Mesenchymal stem cell (in vitro differentiated cells and primary cell): Measurements from ENCODE around the gene NCEH1. TPM values are rescaled to one million over a fixed set of nuclear protein-coding genes. Genes with fewer than 3 reads are reported as not detected.

Source experiments
- DNase-seq: peaks from one replicate; pipeline ENCODE4 v3.0.0-alpha.2; 2013
- H2AFZ ChIP-seq: one replicate; pipeline ENCODE4 v1.6.1; 2013; ENCODE audit warnings: low read depth, mild to moderate bottlenecking, control low read depth, inconsistent platforms, low read length, moderate library complexity
- H2AK5ac ChIP-seq: 2 replicates; pipeline ENCODE4 v1.6.1; 2013; ENCODE audit warnings: low read length, moderate library complexity, mild to moderate bottlenecking, inconsistent platforms; ENCODE audit not compliant: severe bottlenecking
- H2BK120ac ChIP-seq: one replicate; pipeline ENCODE4 v1.6.1; 2013; ENCODE audit warnings: low read depth, mild to moderate bottlenecking, inconsistent platforms, low read length, moderate library complexity
- H2BK12ac ChIP-seq, 2 experiments: one replicate each; pipeline ENCODE4 v1.6.1; 2013; ENCODE audit warnings: inconsistent platforms in 2 of 2, low read length in 2 of 2, mild to moderate bottlenecking in 2 of 2, moderate library complexity in 2 of 2, control low read depth in 1 of 2
- H2BK15ac ChIP-seq: one replicate; pipeline ENCODE4 v1.6.1; 2013; ENCODE audit warnings: mild to moderate bottlenecking, low read depth, inconsistent platforms; ENCODE audit not compliant: poor library complexity, severe bottlenecking
- H2BK5ac ChIP-seq: 2 replicates; pipeline ENCODE4 v1.6.1; 2013; ENCODE audit warnings: low read depth, mild to moderate bottlenecking, low read length, control low read depth, inconsistent platforms; ENCODE audit not compliant: poor library complexity, severe bottlenecking
- H3K14ac ChIP-seq, 2 experiments: one replicate each; pipeline ENCODE4 v1.6.1; 2013; ENCODE audit warnings: inconsistent platforms in 2 of 2, low read length in 2 of 2, control low read depth in 1 of 2, mild to moderate bottlenecking in 1 of 2, moderate library complexity in 1 of 2
- H3K18ac ChIP-seq, 2 experiments: one replicate each; pipeline ENCODE4 v1.6.1; 2013; ENCODE audit warnings: inconsistent platforms in 2 of 2, low read length in 2 of 2, control low read depth in 1 of 2, low read depth in 1 of 2, mild to moderate bottlenecking in 1 of 2
- H3K23ac ChIP-seq, 2 experiments: one replicate each; pipeline ENCODE4 v1.6.1; 2013; ENCODE audit warnings: inconsistent platforms in 2 of 2, low read length in 2 of 2, mild to moderate bottlenecking in 2 of 2, moderate library complexity in 2 of 2, control low read depth in 1 of 2
- H3K27ac ChIP-seq: 2 replicates; pipeline ENCODE4 v1.5.1; 2013; ENCODE audit warnings: mild to moderate bottlenecking, moderate library complexity, low read length, control low read depth, inconsistent platforms; ENCODE audit not compliant: poor library complexity, severe bottlenecking
- H3K27me3 ChIP-seq, 2 experiments: 2 replicates each; pipeline versions ENCODE4 v1.6.1 to v1.7.0; 2013; ENCODE audit warnings: low read length in 2 of 2, mild to moderate bottlenecking in 2 of 2, moderate library complexity in 2 of 2, control low read depth in 1 of 2, inconsistent platforms in 1 of 2; ENCODE audit not compliant: control insufficient read depth in 1 of 2, insufficient read depth in 1 of 2
- H3K36me3 ChIP-seq, 2 experiments: 2 replicates each; pipeline versions ENCODE4 v1.6.1 to v1.7.0; 2013; ENCODE audit warnings: low read length in 2 of 2, control low read depth in 1 of 2, inconsistent platforms in 1 of 2, low read depth in 1 of 2, mild to moderate bottlenecking in 1 of 2; ENCODE audit not compliant: insufficient read depth in 2 of 2, control insufficient read depth in 1 of 2
- H3K4ac ChIP-seq, 2 experiments: one replicate each; pipeline ENCODE4 v1.6.1; 2013; ENCODE audit warnings: inconsistent platforms in 2 of 2, low read length in 2 of 2, mild to moderate bottlenecking in 2 of 2, moderate library complexity in 2 of 2, control low read depth in 1 of 2, low read depth in 1 of 2
- H3K4me1 ChIP-seq: 2 replicates; pipeline ENCODE4 v1.6.1; 2013; ENCODE audit warnings: low read depth, low read length, control low read depth; ENCODE audit not compliant: control insufficient read depth, insufficient read depth
- H3K4me2 ChIP-seq: 2 replicates; pipeline ENCODE4 v1.6.1; 2013; ENCODE audit warnings: low read length, mild to moderate bottlenecking, inconsistent platforms; ENCODE audit not compliant: poor library complexity, severe bottlenecking
- H3K4me3 ChIP-seq, 2 experiments: 2 replicates each; pipeline versions ENCODE4 v1.5.1 to v1.7.0; 2013; ENCODE audit warnings: low read length in 2 of 2, mild to moderate bottlenecking in 2 of 2, control low read depth in 1 of 2, low read depth in 1 of 2; ENCODE audit not compliant: insufficient read depth in 1 of 2
- H3K79me1 ChIP-seq: replicated peaks from 2 replicates; pipeline ENCODE4 v1.6.1; 2013; ENCODE audit warnings: mild to moderate bottlenecking, control low read depth, low read length, inconsistent platforms; ENCODE audit not compliant: poor library complexity, severe bottlenecking
- H3K9ac ChIP-seq: 2 replicates; pipeline ENCODE4 v1.7.0; 2013; ENCODE audit warnings: mild to moderate bottlenecking, low read length, moderate library complexity
- H3K9me3 ChIP-seq: 2 replicates; pipeline ENCODE4 v1.7.0; 2013; ENCODE audit warnings: mild to moderate bottlenecking, low read length; ENCODE audit not compliant: control insufficient read depth
- H4K8ac ChIP-seq: one replicate; pipeline ENCODE4 v1.6.1; 2013; ENCODE audit warnings: inconsistent platforms, mild to moderate bottlenecking, low read length, moderate library complexity
- H4K91ac ChIP-seq: one replicate; pipeline ENCODE4 v1.6.1; 2013; ENCODE audit warnings: mild to moderate bottlenecking, low read length, inconsistent platforms
- WGBS: methylation state at CpG from one replicate; pipeline ENCODE4 v1.1.7; 2013; ENCODE audit warnings: mixed read lengths; 5-methylcytosine and 5-hydroxymethylcytosine counted together
- small RNA-seq: library from polyadenylated mRNA; stranded (forward); fragments of <200 nt; extraction: miRNeasy Mini kit (QIAGEN cat#:217004); gene quantifications from one replicate; pipeline ENCODE3, GENCODE V24; 2013; ENCODE audit warnings: low read depth

Gene NCEH1

DNA sequence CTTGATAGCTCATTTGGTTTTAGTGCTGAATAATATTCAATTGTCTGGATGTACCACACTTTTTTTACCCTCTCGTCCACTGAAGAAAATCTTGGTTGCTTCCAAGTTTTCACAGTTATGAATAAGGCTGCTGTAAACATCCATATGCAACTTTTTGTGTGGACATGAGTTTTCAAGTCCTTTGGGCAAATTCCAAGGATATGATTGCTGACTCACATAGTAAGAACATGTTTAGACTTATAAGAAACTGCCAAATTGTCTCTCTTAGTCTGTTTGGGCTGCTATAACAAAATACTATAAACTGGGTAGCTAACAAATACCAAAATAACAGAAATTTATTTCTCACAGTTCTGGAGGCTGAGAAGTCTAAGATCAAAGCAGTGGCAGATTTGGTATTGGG is 128.2 kb downstream of the NCEH1 start:
- Histone ChIP-seq H3K27ac (no peak overlapping the region), H3K9ac (no peak overlapping the region), H2AK5ac (no peak overlapping the region), H2BK120ac (no peak overlapping the region), H3K4me1 (no peaks in the 10 kb centered on the region), H3K79me1 (no peaks in the 10 kb centered on the region), H2BK5ac (no peak overlapping the region), H3K18ac (no peak overlapping the region), H3K23ac (no peak overlapping the region), H2BK15ac (no peak overlapping the region), H2AFZ (no peak overlapping the region), H4K8ac (no peak overlapping the region), H3K4me3 (no peak overlapping the region), H3K9me3 (no peaks in the 10 kb centered on the region), H3K36me3 (no peaks in the 10 kb centered on the region), H3K14ac (no peak overlapping the region), H3K27me3 (no peaks in the 10 kb centered on the region), H3K4ac (no peak overlapping the region), H3K4me2 (no peak overlapping the region), H2BK12ac (no peak overlapping the region), H4K91ac (no peak overlapping the region)
- WGBS: no CpG with 5 or more reads among the region's 1 CpG
- no peak for DNase-seq

DNA sequence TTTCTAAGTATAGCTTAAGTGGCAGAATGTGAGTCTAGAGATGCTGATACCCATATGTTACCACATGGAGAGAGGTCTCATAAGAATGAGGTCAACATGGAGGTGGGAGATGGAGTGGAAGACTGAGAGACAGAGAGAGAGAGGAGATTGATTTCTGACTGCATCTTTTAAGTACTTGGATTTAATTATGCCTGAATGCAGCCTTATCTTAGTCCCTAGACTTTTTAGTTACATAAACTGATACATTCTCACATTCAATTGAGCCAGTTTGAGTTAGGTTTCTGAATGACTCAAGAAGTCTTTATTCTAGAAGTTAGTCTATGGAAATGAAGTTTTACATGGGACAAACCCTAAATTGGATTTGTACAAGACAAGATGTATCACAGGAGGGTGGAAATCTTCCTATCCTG is 129.1 kb downstream of the NCEH1 start:
- Histone ChIP-seq H3K27me3 (no peaks in the 10 kb centered on the region), H3K9me3 (no peaks in the 10 kb centered on the region), H2AK5ac (no peak overlapping the region), H4K8ac (no peak overlapping the region), H2BK15ac (no peak overlapping the region), H3K4ac (no peak overlapping the region), H3K9ac (no peak overlapping the region), H3K36me3 (no peaks in the 10 kb centered on the region), H2BK120ac (no peak overlapping the region), H3K4me1 (no peaks in the 10 kb centered on the region), H2BK5ac (no peak overlapping the region), H3K18ac (no peak overlapping the region), H3K4me3 (no peak overlapping the region), H3K4me2 (no peak overlapping the region), H3K27ac (no peak overlapping the region), H3K14ac (no peak overlapping the region), H3K23ac (no peak overlapping the region), H2AFZ (no peak overlapping the region), H2BK12ac (no peak overlapping the region), H4K91ac (no peak overlapping the region), H3K79me1 (no peaks in the 10 kb centered on the region)
- no peak for DNase-seq

DNA sequence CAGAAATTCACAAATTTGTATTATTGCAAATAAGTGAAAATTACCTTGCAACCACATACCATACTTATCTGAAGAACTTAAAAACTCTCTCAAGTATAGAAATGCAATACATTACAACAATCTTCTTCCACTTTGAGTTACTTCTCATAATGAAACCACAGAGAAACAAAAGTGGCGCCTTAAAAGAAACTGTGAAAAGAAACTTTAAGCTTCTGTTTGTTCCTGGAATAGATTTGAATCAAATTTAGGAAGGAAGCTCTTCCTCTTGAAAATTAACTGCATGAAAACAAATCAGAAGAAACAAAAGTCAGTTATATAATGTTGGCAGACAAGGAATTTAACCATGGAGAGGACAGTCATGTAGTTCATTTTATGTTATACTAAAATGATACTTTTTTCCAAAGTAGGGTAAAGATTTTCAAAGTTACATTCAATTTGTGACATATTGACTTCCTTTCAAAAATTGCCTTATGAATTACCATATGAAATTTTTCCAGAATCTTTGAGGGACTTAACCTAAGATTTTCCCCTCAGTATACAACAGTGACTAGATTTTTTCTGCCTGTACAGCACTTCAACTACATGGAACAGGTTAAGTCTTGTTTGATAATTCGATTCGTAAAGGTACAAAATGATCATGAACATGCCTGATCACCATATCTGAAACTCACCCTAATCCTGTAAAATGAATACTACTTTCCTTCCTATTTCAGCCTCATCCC is 130.0 kb downstream of the NCEH1 start:
- no peak overlapping the region for H2BK120ac ChIP-seq
- no peak overlapping the region for H2BK12ac ChIP-seq
- no peaks in the 10 kb centered on the region for H3K9me3 ChIP-seq
- no peak overlapping the region for H2BK5ac ChIP-seq
- 98% methylated on average over 2 of the region's 3 CpGs for WGBS
- no peak overlapping the region for H4K8ac ChIP-seq
- no peak overlapping the region for H3K27ac ChIP-seq
- no peak for DNase-seq
- H2BK15ac ChIP-seq: no peak overlapping the region
- no peak overlapping the region for H3K18ac ChIP-seq
- H3K14ac ChIP-seq: no peak overlapping the region
- no peak overlapping the region for H3K4ac ChIP-seq
- H4K91ac ChIP-seq: no peak overlapping the region
- no peaks in the 10 kb centered on the region for H3K79me1 ChIP-seq
- H3K4me2 ChIP-seq: no peak overlapping the region
- H2AFZ ChIP-seq: no peak overlapping the region
- H3K4me3 ChIP-seq: no peak overlapping the region
- H3K4me1 ChIP-seq: no peaks in the 10 kb centered on the region
- no peak overlapping the region for H2AK5ac ChIP-seq
- H3K23ac ChIP-seq: no peak overlapping the region
- no peaks in the 10 kb centered on the region for H3K27me3 ChIP-seq
- no peak overlapping the region for H3K9ac ChIP-seq
- H3K36me3 ChIP-seq: no peaks in the 10 kb centered on the region

Small RNAs within 50 kb of the gene (small RNA-seq; reads per million reads assigned to genes)
- gene RNU6-547P: not detected
